NCI-H1417 treated with DMSO at 0.1 percent for 48 hours (cell line): ENCODE results near the gene AVP.
"Not testable (repeated sequence)": the region's sequence is repeated elsewhere in the genome, so short reads cannot be mapped to it uniquely, and the experiment has no call there.

Source experiments
- DNase-seq: peaks from one replicate; lab custom pipeline; 2025; lab: John Stamatoyannopoulos, UW

Gene AVP

DNA sequence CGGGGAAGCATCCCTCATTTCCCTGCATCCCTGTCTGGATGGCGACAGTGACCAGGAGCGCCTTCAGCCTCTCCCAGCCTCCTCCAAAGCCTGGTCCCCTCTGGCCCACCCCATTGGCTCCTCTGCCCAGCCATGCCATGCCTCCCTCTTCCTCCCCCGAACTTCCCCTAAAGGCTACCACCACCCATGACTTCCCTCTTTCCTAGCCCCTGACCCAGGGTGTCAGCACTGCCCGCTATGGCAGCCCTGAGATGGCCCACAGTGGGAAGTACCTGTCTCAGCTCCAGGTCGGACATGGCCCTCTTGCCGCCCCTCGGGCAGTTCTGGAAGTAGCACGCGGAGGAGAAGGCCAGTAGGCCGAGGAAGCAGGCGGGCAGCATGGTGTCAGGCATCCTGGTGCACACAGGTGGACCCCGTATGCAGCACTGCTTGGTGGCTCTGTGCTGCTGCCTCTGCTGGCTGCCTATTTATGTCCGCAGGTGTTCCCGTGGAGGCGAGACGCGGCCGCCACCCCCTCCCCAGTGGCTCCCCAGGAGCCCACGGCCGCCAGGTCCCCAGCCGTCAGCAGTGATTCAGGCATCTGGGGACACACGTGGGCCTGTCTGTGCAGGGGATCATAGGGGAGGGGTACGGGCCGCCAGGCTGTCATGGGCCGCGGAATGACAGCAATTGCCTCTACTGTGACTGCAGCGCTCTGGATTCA, at the start of gene AVP:
TSS of gene AVP (minus strand) at position 442 of the 703 bp plus-strand sequence. CDS start at position 392, 50 bp downstream.
- DNase-seq: no peak

- no peak for DNase-seq
Observed at GRCh38 chr20:3134151-3134550, 49.6 kb upstream of the AVP start.

- no peak for DNase-seq
Observed at GRCh38 chr20:3133155-3133554, 48.6 kb upstream of the AVP start.

DNA sequence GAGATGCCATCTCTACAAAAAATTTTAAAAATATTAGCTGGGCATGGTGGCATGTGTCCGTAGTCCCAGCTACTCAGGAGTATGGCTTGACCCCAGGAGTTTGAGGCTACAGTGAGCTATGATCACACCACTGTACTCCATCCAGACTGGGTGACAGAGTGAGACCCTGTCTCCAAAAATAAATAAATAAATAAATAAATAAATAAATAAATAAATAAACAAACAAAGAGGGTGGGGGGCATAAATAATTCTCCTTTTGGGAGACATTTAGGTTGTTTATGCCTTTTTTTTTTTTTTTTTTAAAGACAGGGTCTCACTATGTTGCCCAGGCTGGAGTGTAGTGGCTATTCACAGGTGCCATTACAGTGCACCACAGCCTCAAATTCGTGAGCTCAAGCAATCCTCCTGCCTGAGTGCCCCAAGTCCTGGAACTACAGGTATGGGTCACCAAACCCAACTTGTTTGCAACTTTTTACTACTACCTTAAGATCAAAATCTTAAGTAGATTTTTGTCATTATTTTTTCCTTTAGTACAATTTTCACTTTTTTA, 45.6 kb upstream of the AVP start:
- DNase-seq: no peak

GRCh38 chr20:3129094-3129493, 44.6 kb upstream of the AVP start:
- DNase-seq: no peak

- no peak for DNase-seq
Observed at GRCh38 chr20:3128275-3128984, 43.9 kb upstream of the AVP start.

- DNase-seq: no peak
Observed at GRCh38 chr20:3126527-3126859, 42.0 kb upstream of the AVP start.

DNA sequence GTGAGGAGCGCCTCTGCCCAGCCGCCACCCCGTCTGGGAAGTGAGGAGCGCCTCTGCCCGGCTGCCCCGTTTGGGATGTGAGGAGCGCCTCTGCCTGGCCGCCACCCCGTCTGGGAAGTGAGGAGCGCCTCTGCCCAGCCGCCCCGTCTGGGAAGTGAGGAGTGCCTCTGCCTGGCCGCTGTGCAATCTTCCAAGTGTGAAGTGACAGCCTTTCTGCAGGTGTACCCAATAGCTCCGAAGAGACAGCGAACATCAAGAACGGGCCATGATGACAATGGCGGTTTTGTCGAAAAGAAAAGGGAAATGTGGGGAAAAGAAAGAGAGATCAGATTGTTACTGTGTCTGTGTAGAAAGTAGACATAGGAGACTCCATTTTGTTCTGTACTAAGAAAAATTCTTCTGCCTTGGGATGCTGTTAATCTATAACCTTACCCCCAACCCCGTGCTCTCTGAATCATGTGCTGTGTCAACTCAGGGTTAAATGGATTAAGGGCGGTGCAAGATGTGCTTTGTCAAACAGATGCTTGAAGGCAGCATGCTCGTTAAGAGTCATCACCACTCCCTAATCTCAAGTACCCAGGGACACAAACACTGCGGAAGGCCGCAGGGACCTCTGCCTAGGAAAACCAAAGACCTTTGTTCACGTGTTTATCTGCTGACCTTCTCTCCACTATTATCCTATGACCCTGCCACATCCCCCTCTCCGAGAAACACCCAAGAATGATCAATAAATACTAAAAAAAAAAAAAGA, 41.4 kb upstream of the AVP start:
- not testable (repeated sequence) for DNase-seq

GRCh38 chr20:3124773-3125560, 40.4 kb upstream of the AVP start:
- not testable (repeated sequence) for DNase-seq

DNA sequence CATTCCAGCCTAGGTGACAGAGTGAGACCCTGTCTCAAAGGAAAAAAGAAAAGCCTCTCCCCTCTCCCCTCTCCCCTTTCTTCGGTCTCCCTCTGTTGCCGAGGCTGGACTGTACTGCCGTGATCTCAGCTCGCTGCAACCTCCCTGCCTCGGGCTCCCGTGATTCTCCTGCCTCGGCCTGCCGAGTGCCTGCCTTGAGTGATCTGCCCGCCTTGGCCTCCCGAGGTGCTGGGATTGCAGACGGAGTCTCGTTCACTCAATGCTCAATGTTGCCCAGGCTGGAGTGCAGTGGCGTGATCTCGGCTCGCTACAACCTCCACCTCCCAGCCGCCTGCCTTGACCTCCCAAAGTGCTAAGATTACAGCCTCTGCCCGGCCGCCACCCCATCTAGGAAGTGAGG, 39.6 kb upstream of the AVP start:
- DNase-seq: not testable (repeated sequence)

- peak; percentile 56 for DNase-seq
Observed at GRCh38 chr20:3123542-3123941, 39.0 kb upstream of the AVP start.

DNA sequence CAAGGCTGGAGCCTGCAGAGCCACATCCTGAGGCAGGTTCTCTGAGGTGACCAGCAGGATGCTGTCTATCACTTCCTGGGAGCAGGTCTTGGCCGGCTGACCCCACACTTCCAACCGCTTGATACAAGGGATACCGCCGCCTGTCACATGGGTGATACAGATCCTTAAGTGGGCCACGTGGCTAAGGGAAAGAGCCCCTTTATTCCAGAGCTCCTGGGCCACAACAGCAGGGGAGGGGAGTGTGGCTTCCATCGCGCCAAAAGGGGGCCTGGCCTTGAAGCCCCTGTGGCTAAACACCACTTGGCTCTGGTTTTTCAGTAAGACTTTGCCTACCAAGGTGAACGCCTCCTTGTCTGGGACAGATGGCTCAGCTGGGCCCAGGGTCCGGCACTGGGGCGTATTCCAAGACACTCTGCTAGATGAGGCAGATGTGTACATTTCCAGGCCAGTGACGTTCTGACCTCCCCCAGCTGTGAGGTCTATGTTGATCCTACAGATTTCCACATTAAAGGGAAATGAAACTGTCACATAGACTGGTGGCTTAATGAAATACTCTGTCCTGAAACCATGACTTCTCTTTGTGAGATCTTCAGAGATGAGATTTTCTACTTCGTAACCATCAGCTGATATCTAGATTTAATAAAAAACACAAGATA, 37.6 kb upstream of the AVP start:
- DNase-seq: no peak

GRCh38 chr20:3121271-3121911, 36.9 kb upstream of the AVP start:
- no peak for DNase-seq

GRCh38 chr20:3119044-3119443, 34.5 kb upstream of the AVP start:
- no peak for DNase-seq

- not testable (repeated sequence) for DNase-seq
Observed at GRCh38 chr20:3117839-3118379, 33.4 kb upstream of the AVP start.

DNA sequence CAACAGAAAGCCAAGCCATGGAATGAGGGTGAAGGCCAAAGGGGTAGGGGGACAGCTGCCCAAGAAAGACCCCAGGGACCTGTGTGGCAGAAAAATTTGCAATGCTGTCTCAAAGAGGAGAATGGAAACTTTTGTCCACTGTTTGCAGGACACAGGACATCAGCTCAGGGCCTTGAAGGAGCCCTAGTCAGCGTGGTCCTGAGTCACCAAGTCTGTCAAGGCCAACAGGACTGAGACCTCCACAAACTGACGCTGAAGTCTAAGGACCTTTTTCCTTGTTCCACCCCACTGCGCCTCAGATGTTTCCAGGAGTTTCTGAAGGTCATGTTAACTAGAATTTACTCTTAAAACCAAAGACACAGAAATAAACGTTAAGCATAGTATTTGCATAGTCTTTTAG, 31.8 kb upstream of the AVP start:
- DNase-seq: no peak

DNA sequence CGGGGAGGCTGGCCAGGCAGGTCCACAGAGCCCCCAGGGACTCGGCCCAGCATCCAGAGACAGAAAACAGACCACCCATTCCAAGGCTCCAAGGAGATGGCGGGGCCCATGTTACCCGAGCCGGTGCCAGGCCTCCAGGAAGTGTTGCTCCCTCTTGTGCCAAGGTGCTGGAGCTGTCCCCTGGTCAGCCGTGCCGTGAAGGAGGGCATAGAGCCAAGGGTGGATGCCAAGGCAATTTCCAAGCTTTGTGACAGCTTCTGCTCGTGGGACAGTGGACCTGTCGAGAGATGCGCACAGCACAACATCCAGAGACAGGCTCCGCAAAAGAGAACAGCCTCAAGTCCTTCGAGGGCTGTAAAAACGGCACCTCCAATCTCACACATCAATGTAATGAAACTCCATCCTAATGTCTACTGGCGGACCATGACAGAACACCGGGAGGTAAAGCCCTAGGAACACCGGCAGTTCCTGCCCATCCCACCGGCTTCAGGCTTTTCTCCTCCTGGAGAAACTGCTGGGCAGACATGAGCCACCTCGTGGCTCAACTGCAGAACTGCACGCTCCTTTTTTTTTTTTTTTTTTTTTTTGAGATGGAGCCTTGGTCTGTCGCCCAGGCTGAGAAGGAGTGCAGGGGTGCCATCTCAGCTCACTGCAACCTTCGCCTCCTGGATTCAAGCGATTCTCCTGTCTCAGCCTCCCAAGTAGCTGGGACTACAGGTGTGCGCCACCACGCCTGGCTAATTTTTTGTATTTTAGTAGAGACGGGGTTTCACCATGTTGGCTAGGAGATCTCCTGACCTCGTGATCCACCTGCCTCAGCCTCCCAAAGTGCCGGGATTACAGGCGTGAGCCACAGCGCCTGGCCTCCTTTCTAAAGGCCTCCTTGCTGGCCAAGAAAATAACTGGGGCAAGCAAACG, 30.9 kb upstream of the AVP start:
- DNase-seq: no peak

DNA sequence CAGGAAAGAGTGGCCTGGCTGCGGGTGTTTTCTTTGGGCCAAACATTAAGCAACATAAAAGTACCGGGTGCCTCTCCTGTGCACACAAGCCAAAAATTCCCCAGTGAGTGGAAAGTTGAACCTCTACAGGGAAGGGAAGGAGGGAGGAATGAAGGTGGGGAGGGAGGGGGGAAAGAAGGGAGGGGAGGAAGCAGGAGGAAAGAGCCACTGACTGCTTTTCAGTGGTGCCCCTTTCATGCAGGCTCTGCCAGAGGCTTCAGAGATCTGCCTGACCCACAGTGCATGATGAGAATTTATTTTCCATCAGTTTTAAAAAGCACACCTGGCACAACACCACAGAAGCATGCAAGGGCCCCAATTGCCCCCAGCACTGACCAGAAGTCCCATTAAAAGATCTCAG, 27.5 kb upstream of the AVP start:
- DNase-seq: no peak

GRCh38 chr20:3111507-3111906, 27.0 kb upstream of the AVP start:
- DNase-seq: no peak
